22Rv1 (cell line): Measurements from ENCODE around the gene RREB1.

Source experiments
- H3K27ac ChIP-seq: fragments of 450-650 bp; 2 replicates; pipeline ENCODE4 v1.5.1; 2017
- ZFX ChIP-seq: fragments of 450-650 bp; IDR thresholded peaks from 2 replicates; pipeline ENCODE4 v1.6.1; 2017; ENCODE audit warnings: antibody characterized with exemption, borderline replicate concordance
- TF ChIP-seq, protein P1 (sequence below): fragments of 450-650 bp; IDR thresholded peaks from 2 replicates; pipeline ENCODE4 v1.5.1; 2017; ENCODE audit warnings: mild to moderate bottlenecking

Gene RREB1

DNA sequence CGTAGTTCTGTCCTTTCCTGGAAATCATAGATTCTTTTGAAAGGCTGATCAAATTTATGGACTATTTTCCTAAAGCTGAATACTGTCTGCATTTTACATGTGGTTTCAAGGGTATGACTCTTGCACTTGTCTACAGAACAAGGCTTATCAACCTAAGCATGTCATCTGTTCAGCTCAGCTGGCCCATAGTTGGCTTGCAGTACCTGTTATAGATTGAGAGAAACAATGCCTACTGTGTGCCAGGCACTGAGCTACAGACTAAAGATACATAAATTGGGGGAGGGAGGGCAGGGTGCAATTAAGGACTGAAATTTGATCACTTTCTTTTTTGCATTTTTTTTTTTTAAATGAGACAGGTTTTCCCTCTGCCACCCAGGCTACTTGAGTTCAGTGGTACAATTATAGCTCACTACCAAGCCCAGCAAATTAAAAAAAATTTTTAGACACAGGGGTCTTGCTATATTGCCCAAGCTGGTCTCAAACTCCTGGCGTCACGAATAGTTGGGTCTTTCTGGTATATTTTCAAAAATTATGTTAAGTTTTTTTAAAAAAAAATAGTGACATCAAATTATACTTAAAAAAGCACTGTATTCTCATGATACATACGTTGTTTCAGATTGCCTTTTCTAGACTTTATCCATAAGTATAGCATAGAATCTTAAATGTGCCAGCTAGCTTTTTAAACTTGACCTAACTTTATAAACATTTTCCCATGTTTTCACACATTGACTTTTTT lies 52.2 kb downstream of the RREB1 start:
- no peak overlapping the region for H3K27ac ChIP-seq
- no peak for TF ChIP-seq ZFX
- TF ChIP-seq, protein P1, sequence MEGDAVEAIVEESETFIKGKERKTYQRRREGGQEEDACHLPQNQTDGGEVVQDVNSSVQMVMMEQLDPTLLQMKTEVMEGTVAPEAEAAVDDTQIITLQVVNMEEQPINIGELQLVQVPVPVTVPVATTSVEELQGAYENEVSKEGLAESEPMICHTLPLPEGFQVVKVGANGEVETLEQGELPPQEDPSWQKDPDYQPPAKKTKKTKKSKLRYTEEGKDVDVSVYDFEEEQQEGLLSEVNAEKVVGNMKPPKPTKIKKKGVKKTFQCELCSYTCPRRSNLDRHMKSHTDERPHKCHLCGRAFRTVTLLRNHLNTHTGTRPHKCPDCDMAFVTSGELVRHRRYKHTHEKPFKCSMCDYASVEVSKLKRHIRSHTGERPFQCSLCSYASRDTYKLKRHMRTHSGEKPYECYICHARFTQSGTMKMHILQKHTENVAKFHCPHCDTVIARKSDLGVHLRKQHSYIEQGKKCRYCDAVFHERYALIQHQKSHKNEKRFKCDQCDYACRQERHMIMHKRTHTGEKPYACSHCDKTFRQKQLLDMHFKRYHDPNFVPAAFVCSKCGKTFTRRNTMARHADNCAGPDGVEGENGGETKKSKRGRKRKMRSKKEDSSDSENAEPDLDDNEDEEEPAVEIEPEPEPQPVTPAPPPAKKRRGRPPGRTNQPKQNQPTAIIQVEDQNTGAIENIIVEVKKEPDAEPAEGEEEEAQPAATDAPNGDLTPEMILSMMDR, result no peak

GRCh38 chr6:7161253-7161623 lies 53.5 kb downstream of the RREB1 start:
- H3K27ac ChIP-seq, result no peak overlapping the region
- TF ChIP-seq, protein P1, result no peak
- no peak for TF ChIP-seq ZFX

DNA sequence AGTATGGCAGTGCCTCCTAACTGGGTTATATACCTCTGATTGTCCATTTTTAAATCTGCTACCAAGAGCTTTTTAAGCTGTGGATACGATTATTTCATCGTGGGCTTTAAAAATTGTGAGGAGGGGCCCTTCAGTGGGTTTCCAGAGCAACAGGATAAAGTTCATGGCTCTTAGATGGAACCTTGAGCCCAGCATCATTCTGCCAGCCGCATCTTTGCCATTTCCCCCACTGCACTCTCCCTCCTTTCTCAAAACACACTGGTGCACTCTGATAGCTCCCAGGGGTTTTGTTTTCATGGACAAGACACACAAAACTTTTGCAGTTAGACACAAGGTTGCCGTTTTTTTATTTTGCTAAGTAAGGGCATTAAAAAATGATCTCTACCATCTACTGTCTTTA lies 54.1 kb downstream of the RREB1 start:
- H3K27ac ChIP-seq, result no peak overlapping the region
- TF ChIP-seq ZFX, result no peak
- TF ChIP-seq, protein P1, result no peak

DNA sequence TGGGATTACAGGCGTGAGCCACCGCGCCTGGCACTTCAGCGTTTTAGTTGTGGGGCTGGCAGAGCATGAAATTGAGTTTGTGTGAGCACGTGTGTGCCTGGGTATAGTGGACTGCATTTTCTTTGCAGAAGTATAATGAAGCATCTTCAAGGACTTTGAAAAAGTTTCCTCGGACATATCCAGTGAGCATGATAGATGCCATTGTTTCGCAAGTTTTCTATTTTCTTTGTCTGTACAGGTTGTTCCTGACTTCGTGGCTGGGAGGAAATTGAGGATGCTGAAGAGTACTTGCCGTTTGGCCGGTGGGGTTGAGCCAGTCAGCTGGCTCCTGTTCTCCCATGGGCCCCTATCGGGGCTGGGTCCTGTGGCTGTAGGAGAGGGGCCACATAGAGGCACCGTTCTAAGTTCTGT lies 55.9 kb downstream of the RREB1 start:
- TF ChIP-seq, protein P1, result no peak
- TF ChIP-seq ZFX, result no peak
- no peak overlapping the region for H3K27ac ChIP-seq

- no peak for TF ChIP-seq ZFX
- TF ChIP-seq, protein P1, result no peak
- peak overlapping the region; percentile 60 for H3K27ac ChIP-seq
These were observed 56.8 kb downstream of the RREB1 start for GRCh38 chr6:7164536-7165001.

GRCh38 chr6:7165002-7165889 lies 57.5 kb downstream of the RREB1 start:
- peak overlapping the region; percentile 60 for H3K27ac ChIP-seq
- TF ChIP-seq, protein P1, result no peak
- no peak for TF ChIP-seq ZFX

GRCh38 chr6:7165890-7166267 lies 58.1 kb downstream of the RREB1 start:
- TF ChIP-seq, protein P1, result no peak
- no peak for TF ChIP-seq ZFX
- H3K27ac ChIP-seq, result no peak overlapping the region
